ENCODE measurements around the gene CENPP. TPM values are rescaled to one million over a fixed set of nuclear protein-coding genes. Genes with fewer than 3 reads are reported as not detected.
A peak's percentile ranks its signal among the peaks of the same experiment; 100 is the strongest.

The CENPP gene
- total RNA-seq, 2 donors from 2014 or later, result 3.1 to 11.0 TPM

GRCh38 chr9:92615790-92616189 lies 290.0 kb downstream of the CENPP start:
- DNase-seq, result peak; percentile 13
- Histone ChIP-seq H3K27ac (no peak overlapping the region), H3K27me3 (no peaks in the 10 kb centered on the region), H3K4me3 (no peak overlapping the region), H3K4me1 (no peaks in the 10 kb centered on the region), H3K36me3 (no peaks in the 10 kb centered on the region), H3K9me3 (no peaks in the 10 kb centered on the region), H3K9ac (ENCODE audit: low read depth in 2 of 2, low read length in 2 of 2) (no peak overlapping the region)
- intact Hi-C loops (cut with DNase I), result no loop called here
- no peak for TF ChIP-seq CTCF (IDR thresholded peaks at IDR 0.05)

- intact Hi-C loops (cut with DNase I), result no loop called here
- H3K4me3 ChIP-seq, result no peak overlapping the region
- H3K36me3 ChIP-seq, result no peaks in the 10 kb centered on the region
- H3K9ac ChIP-seq (ENCODE audit: low read depth in 2 of 2, low read length in 2 of 2), result no peak overlapping the region
- no peak for TF ChIP-seq CTCF (IDR thresholded peaks at IDR 0.05)
- H3K27ac ChIP-seq, result no peak overlapping the region
- no peaks in the 10 kb centered on the region for H3K27me3 ChIP-seq
- no peaks in the 10 kb centered on the region for H3K9me3 ChIP-seq
- peak; percentile 12 for DNase-seq
- H3K4me1 ChIP-seq, result no peaks in the 10 kb centered on the region
These were observed 290.5 kb downstream of the CENPP start for GRCh38 chr9:92616199-92616641.

GRCh38 chr9:92616655-92617111 lies 290.9 kb downstream of the CENPP start:
- DNase-seq, result peak; percentile 6
- intact Hi-C loops (cut with DNase I), result no loop called here
- H3K4me3 ChIP-seq, result no peak overlapping the region

GRCh38 chr9:92617195-92617813 lies 291.6 kb downstream of the CENPP start:
- TF ChIP-seq CTCF (IDR thresholded peaks at IDR 0.05), result no peak
- Histone ChIP-seq H3K27me3 (no peaks in the 10 kb centered on the region), H3K9me3 (no peaks in the 10 kb centered on the region), H3K27ac (no peak overlapping the region), H3K4me3 (no peak overlapping the region), H3K36me3 (no peaks in the 10 kb centered on the region), H3K9ac (ENCODE audit: low read depth in 2 of 2, low read length in 2 of 2) (no peak overlapping the region), H3K4me1 (no peaks in the 10 kb centered on the region)
- intact Hi-C loops (cut with DNase I), result no loop called here
- no peak for DNase-seq

More at GRCh38 chr9:92616655-92617111, 290.9 kb downstream of the CENPP start:
- H3K36me3 ChIP-seq, result no peaks in the 10 kb centered on the region
- TF ChIP-seq CTCF (IDR thresholded peaks at IDR 0.05), result no peak
- no peaks in the 10 kb centered on the region for H3K9me3 ChIP-seq
- H3K4me1 ChIP-seq, result no peaks in the 10 kb centered on the region
- no peak overlapping the region for H3K9ac ChIP-seq (ENCODE audit: low read depth in 2 of 2, low read length in 2 of 2)
- no peak overlapping the region for H3K27ac ChIP-seq
- no peaks in the 10 kb centered on the region for H3K27me3 ChIP-seq

- no peak overlapping the region for H3K9ac ChIP-seq (ENCODE audit: low read depth in 2 of 2, low read length in 2 of 2)
- no peak for DNase-seq
These were observed 292.3 kb downstream of the CENPP start for GRCh38 chr9:92617951-92618510.

More at GRCh38 chr9:92617951-92618510, 292.3 kb downstream of the CENPP start:
- Histone ChIP-seq H3K9me3 (no peaks in the 10 kb centered on the region), H3K4me1 (no peaks in the 10 kb centered on the region), H3K4me3 (no peak overlapping the region), H3K27ac (no peak overlapping the region), H3K27me3 (no peaks in the 10 kb centered on the region), H3K36me3 (no peaks in the 10 kb centered on the region)
- intact Hi-C loops (cut with DNase I), result no loop called here
- TF ChIP-seq CTCF (IDR thresholded peaks at IDR 0.05), result no peak
